Measurements from ENCODE around the gene WDR47.

The WDR47 gene

DNA sequence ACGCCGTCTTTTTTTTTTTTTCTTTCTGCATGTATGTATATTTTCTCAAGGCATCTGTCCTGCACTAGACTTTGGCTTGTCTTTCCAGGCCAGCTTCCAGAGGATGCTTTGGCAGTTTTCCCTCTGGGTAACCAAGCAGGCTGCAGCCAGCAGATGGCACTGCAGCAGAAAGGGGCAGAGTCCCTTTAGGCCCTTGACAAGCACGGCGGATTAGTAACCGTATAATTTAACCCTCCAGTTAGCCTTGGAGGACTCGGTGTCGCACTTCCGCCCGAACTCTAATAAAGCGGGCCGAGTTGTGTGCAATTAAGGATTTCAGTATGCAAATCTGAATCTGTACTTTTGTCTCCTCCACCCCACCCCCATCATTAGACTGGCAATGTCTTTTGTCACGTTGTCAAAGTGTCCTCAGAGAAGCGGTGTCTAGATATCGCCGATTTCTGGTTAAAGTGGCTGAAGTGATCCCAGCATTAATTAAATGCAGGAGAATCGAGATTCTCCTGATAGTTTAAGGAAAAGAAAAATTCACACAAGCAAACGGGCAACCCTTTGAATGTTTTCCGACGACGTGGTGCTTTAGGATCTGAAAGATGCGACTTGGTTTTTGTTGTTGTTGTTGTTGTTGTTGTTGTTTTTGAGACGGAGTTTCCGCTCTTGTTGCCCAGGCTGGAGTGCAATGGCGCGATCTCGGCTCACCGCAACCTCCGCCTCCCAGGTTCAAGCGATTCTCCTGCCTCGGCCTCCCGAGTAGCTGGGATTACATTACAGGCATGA lies 47.5 kb upstream of the WDR47 start:
- Histone ChIP-seq H3K23ac (ENCODE audit: low read length in 2 of 2) (no peak overlapping the region), H3K9me3 (ENCODE audit: control insufficient read depth, low read length) (no peaks in the 10 kb centered on the region), H3K9ac (ENCODE audit: low read length) (peak overlapping the region; percentile 95), H4K8ac (ENCODE audit: low read length) (no peak overlapping the region), H3K4me3 (ENCODE audit: insufficient read depth in 1 of 2, low read depth in 1 of 2, low read length in 2 of 2) (peak overlapping the region in 1 of 2 experiments; percentile 90), H2BK5ac (ENCODE audit: low read depth, low read length, poor library complexity, severe bottlenecking) (no peak overlapping the region), H4K91ac (ENCODE audit: low read length) (no peak overlapping the region), H3K27ac (ENCODE audit: low read length, poor library complexity, severe bottlenecking) (no peak overlapping the region), H2BK15ac (ENCODE audit: low read depth, poor library complexity, severe bottlenecking) (no peak overlapping the region), H3K27me3 (ENCODE audit: control insufficient read depth in 1 of 2, insufficient read depth in 1 of 2, low read length in 2 of 2) (no peaks in the 10 kb centered on the region), H2AK5ac (ENCODE audit: low read length, severe bottlenecking) (no peak overlapping the region), H3K14ac (ENCODE audit: low read length in 2 of 2) (no peak overlapping the region), H2BK12ac (ENCODE audit: low read length in 2 of 2) (no peak overlapping the region), H2BK120ac (ENCODE audit: low read depth, low read length) (no peak overlapping the region), H3K36me3 (ENCODE audit: control insufficient read depth in 1 of 2, insufficient read depth in 2 of 2, low read depth in 1 of 2, low read length in 2 of 2) (peaks cover 0 to 14% of the 10 kb centered on the region in 2 experiments), H3K4ac (ENCODE audit: low read depth in 1 of 2, low read length in 2 of 2) (no peak overlapping the region), H3K4me2 (ENCODE audit: low read length, poor library complexity, severe bottlenecking) (no peak overlapping the region), H2AFZ (ENCODE audit: low read depth, low read length) (no peak overlapping the region), H3K4me1 (ENCODE audit: control insufficient read depth, insufficient read depth, low read depth, low read length) (peaks cover 18% of the 10 kb centered on the region), H3K79me1 (replicated peaks; ENCODE audit: low read length, poor library complexity, severe bottlenecking) (peaks cover 7% of the 10 kb centered on the region), H3K18ac (ENCODE audit: low read depth in 1 of 2, low read length in 2 of 2) (no peak overlapping the region)
- DNase-seq: no peak
- 92% methylated on average over 29 of the region's 31 CpGs for WGBS

DNA sequence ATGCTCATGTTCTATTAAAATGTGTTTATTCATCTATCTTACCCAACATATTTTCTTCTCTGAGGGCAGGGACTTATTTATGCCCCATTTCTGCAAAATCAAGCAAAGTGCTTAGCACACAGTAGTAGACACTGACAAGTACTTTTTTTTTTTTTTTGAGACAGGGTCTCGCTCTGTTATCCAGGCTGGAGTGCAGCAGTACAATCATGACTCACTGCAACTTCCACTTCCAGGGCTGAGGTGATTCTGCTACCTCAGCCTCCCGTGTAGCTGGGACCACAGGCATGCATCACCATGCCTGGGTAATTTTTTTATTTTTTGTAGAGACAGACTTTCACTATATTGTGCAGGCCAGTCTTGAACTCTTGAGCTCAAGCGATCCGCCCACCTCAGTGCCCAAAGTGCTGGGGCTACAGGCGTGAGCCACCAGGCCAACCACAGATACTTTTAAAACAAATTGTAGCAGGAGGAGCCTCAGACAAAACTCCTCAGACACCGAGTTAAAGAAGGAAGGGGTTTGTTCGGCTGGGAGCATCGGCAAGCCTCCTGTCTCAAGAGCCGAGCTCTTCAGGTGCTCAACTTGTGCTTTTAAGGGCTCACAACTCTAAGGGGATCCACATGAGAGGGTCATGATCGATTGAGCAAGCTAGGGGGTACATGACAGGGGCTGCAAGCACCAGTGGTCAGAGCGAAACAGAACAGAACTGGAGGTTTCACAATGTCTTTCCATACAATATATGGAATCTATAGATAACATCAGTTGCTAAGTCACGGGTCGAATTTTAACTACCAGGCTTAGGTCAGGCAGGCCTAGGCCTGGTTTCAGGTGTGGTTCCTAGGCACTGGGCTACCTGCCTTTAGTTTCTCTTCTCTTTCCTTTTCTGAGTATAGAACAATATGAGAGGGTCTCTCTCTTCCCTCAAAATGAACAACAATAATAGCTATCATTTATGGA lies 42.9 kb upstream of the WDR47 start:
- H3K18ac ChIP-seq (ENCODE audit: low read depth in 1 of 2, low read length in 2 of 2): no peak overlapping the region
- H3K27me3 ChIP-seq (ENCODE audit: control insufficient read depth in 1 of 2, insufficient read depth in 1 of 2, low read length in 2 of 2): no peaks in the 10 kb centered on the region
- DNase-seq: peak; percentile 30
- H3K23ac ChIP-seq (ENCODE audit: low read length in 2 of 2): no peak overlapping the region
- H2AK5ac ChIP-seq (ENCODE audit: low read length, severe bottlenecking): peak overlapping the region; percentile 49
- no peak overlapping the region for H4K8ac ChIP-seq (ENCODE audit: low read length)
- H2BK15ac ChIP-seq (ENCODE audit: low read depth, poor library complexity, severe bottlenecking): no peak overlapping the region
- H3K36me3 ChIP-seq (ENCODE audit: control insufficient read depth in 1 of 2, insufficient read depth in 2 of 2, low read depth in 1 of 2, low read length in 2 of 2): no peaks in the 10 kb centered on the region
- H3K79me1 ChIP-seq (replicated peaks; ENCODE audit: low read length, poor library complexity, severe bottlenecking): peaks cover 7% of the 10 kb centered on the region
- H4K91ac ChIP-seq (ENCODE audit: low read length): no peak overlapping the region
- no peak overlapping the region for H2BK12ac ChIP-seq (ENCODE audit: low read length in 2 of 2)
- H3K9me3 ChIP-seq (ENCODE audit: control insufficient read depth, low read length): no peaks in the 10 kb centered on the region
- no peak overlapping the region for H3K4ac ChIP-seq (ENCODE audit: low read depth in 1 of 2, low read length in 2 of 2)
- H2AFZ ChIP-seq (ENCODE audit: low read depth, low read length): no peak overlapping the region
- no peak overlapping the region for H3K9ac ChIP-seq (ENCODE audit: low read length)
- H3K4me1 ChIP-seq (ENCODE audit: control insufficient read depth, insufficient read depth, low read depth, low read length): peaks cover 6% of the 10 kb centered on the region
- no peak overlapping the region for H2BK5ac ChIP-seq (ENCODE audit: low read depth, low read length, poor library complexity, severe bottlenecking)
- H3K27ac ChIP-seq (ENCODE audit: low read length, poor library complexity, severe bottlenecking): peak overlapping the region; percentile 61
- H2BK120ac ChIP-seq (ENCODE audit: low read depth, low read length): no peak overlapping the region
- 86% methylated on average over 12 of the region's 13 CpGs for WGBS
- H3K4me2 ChIP-seq (ENCODE audit: low read length, poor library complexity, severe bottlenecking): no peak overlapping the region
- no peak overlapping the region for H3K4me3 ChIP-seq (ENCODE audit: insufficient read depth in 1 of 2, low read depth in 1 of 2, low read length in 2 of 2)
- H3K14ac ChIP-seq (ENCODE audit: low read length in 2 of 2): no peak overlapping the region

- WGBS: 89% methylated on average over 1 of the region's 1 CpG
- H3K4me2 ChIP-seq (ENCODE audit: low read length, poor library complexity, severe bottlenecking): no peak overlapping the region
- H3K36me3 ChIP-seq (ENCODE audit: control insufficient read depth in 1 of 2, insufficient read depth in 2 of 2, low read depth in 1 of 2, low read length in 2 of 2): no peaks in the 10 kb centered on the region
- no peak overlapping the region for H3K18ac ChIP-seq (ENCODE audit: low read depth in 1 of 2, low read length in 2 of 2)
- no peak overlapping the region for H2BK15ac ChIP-seq (ENCODE audit: low read depth, poor library complexity, severe bottlenecking)
- peak overlapping the region; percentile 3 for H3K27ac ChIP-seq (ENCODE audit: low read length, poor library complexity, severe bottlenecking)
- H2BK5ac ChIP-seq (ENCODE audit: low read depth, low read length, poor library complexity, severe bottlenecking): no peak overlapping the region
- no peak overlapping the region for H3K9ac ChIP-seq (ENCODE audit: low read length)
- H2BK120ac ChIP-seq (ENCODE audit: low read depth, low read length): no peak overlapping the region
- no peak overlapping the region for H3K4ac ChIP-seq (ENCODE audit: low read depth in 1 of 2, low read length in 2 of 2)
- no peak overlapping the region for H2AFZ ChIP-seq (ENCODE audit: low read depth, low read length)
- H4K8ac ChIP-seq (ENCODE audit: low read length): no peak overlapping the region
- H3K4me3 ChIP-seq (ENCODE audit: insufficient read depth in 1 of 2, low read depth in 1 of 2, low read length in 2 of 2): no peak overlapping the region
- no peak overlapping the region for H2BK12ac ChIP-seq (ENCODE audit: low read length in 2 of 2)
- peak overlapping the region; percentile 26 for H2AK5ac ChIP-seq (ENCODE audit: low read length, severe bottlenecking)
- H3K27me3 ChIP-seq (ENCODE audit: control insufficient read depth in 1 of 2, insufficient read depth in 1 of 2, low read length in 2 of 2): no peaks in the 10 kb centered on the region
- peaks cover 4% of the 10 kb centered on the region for H3K4me1 ChIP-seq (ENCODE audit: control insufficient read depth, insufficient read depth, low read depth, low read length)
- DNase-seq: no peak
- H3K14ac ChIP-seq (ENCODE audit: low read length in 2 of 2): no peak overlapping the region
- H3K23ac ChIP-seq (ENCODE audit: low read length in 2 of 2): no peak overlapping the region
- no peaks in the 10 kb centered on the region for H3K9me3 ChIP-seq (ENCODE audit: control insufficient read depth, low read length)
- no peak overlapping the region for H4K91ac ChIP-seq (ENCODE audit: low read length)
- H3K79me1 ChIP-seq (replicated peaks; ENCODE audit: low read length, poor library complexity, severe bottlenecking): no peaks in the 10 kb centered on the region
Measured at GRCh38 chr1:109083923-109084322, 42.0 kb upstream of the WDR47 start.

DNA sequence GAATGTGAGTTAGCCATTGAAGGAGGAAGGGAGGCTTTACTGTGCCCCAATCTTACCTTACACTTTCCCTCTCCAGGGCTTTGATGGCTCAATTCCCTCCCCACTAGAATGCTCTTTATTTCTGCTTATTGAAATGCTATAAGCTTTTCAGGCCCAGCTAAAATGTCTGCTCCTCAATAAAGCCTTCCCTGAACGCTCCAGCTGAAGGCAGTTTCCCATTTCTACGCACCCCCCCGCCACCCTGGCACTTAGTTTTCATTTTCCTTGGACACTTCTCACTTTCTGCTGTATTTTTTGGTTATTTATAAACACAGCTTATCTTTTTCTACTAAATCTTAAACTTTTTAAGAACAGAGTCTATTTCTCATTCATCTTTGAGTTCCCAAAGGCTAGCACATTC lies 41.6 kb upstream of the WDR47 start:
- no peak overlapping the region for H2BK5ac ChIP-seq (ENCODE audit: low read depth, low read length, poor library complexity, severe bottlenecking)
- no peak overlapping the region for H4K8ac ChIP-seq (ENCODE audit: low read length)
- no peak overlapping the region for H3K27ac ChIP-seq (ENCODE audit: low read length, poor library complexity, severe bottlenecking)
- H3K4me2 ChIP-seq (ENCODE audit: low read length, poor library complexity, severe bottlenecking): no peak overlapping the region
- no peak overlapping the region for H2BK15ac ChIP-seq (ENCODE audit: low read depth, poor library complexity, severe bottlenecking)
- H3K4ac ChIP-seq (ENCODE audit: low read depth in 1 of 2, low read length in 2 of 2): no peak overlapping the region
- H2AK5ac ChIP-seq (ENCODE audit: low read length, severe bottlenecking): no peak overlapping the region
- H3K9me3 ChIP-seq (ENCODE audit: control insufficient read depth, low read length): no peaks in the 10 kb centered on the region
- no peak overlapping the region for H3K9ac ChIP-seq (ENCODE audit: low read length)
- WGBS: 79% methylated on average over 3 of the region's 3 CpGs
- no peak overlapping the region for H3K14ac ChIP-seq (ENCODE audit: low read length in 2 of 2)
- H4K91ac ChIP-seq (ENCODE audit: low read length): no peak overlapping the region
- no peaks in the 10 kb centered on the region for H3K27me3 ChIP-seq (ENCODE audit: control insufficient read depth in 1 of 2, insufficient read depth in 1 of 2, low read length in 2 of 2)
- H3K36me3 ChIP-seq (ENCODE audit: control insufficient read depth in 1 of 2, insufficient read depth in 2 of 2, low read depth in 1 of 2, low read length in 2 of 2): no peaks in the 10 kb centered on the region
- peaks cover 4% of the 10 kb centered on the region for H3K4me1 ChIP-seq (ENCODE audit: control insufficient read depth, insufficient read depth, low read depth, low read length)
- H3K4me3 ChIP-seq (ENCODE audit: insufficient read depth in 1 of 2, low read depth in 1 of 2, low read length in 2 of 2): no peak overlapping the region
- no peak overlapping the region for H2BK120ac ChIP-seq (ENCODE audit: low read depth, low read length)
- H3K79me1 ChIP-seq (replicated peaks; ENCODE audit: low read length, poor library complexity, severe bottlenecking): no peaks in the 10 kb centered on the region
- no peak for DNase-seq
- H3K23ac ChIP-seq (ENCODE audit: low read length in 2 of 2): no peak overlapping the region
- H2AFZ ChIP-seq (ENCODE audit: low read depth, low read length): no peak overlapping the region
- no peak overlapping the region for H3K18ac ChIP-seq (ENCODE audit: low read depth in 1 of 2, low read length in 2 of 2)
- no peak overlapping the region for H2BK12ac ChIP-seq (ENCODE audit: low read length in 2 of 2)
